Naive B cell (primary cell): Measurements from ENCODE around the gene FLOT1. TPM values are rescaled to one million over a fixed set of nuclear protein-coding genes. Genes with fewer than 3 reads are reported as not detected.
A peak's percentile ranks its signal among the peaks of the same experiment; 100 is the strongest.

Source experiments
- ATAC-seq, 2 donors: fragments of 150-1000 bp; cut with Tn5 transposase; 2 replicates each; pipeline ENCODE4 v1.10.0; 2021; ENCODE audit warnings: low read depth in 2 of 2, mild to moderate bottlenecking in 2 of 2, moderate library complexity in 2 of 2
- DNase-seq: peaks from one replicate; pipeline ENCODE4 v3.0.0; 2022
- H3K27ac Mint-ChIP-seq, 6 donors: one replicate each; pipeline ENCODE4 v1.8.0; 2020 to 2022; ENCODE audit warnings: mild to moderate bottlenecking in 6 of 6, mixed read lengths in 6 of 6, moderate library complexity in 5 of 6, inconsistent platforms in 2 of 6
- H3K27me3 Mint-ChIP-seq, 3 donors: one replicate each; pipeline ENCODE4 v1.8.0; 2021 to 2022; ENCODE audit warnings: mixed read lengths in 3 of 3, mild to moderate bottlenecking in 1 of 3
- H3K36me3 Mint-ChIP-seq, 2 donors: one replicate each; pipeline ENCODE4 v1.8.0; 2020 to 2022; ENCODE audit warnings: mixed read lengths in 2 of 2, inconsistent platforms in 1 of 2, mild to moderate bottlenecking in 1 of 2
- H3K4me1 Mint-ChIP-seq, 3 donors: one replicate each; pipeline ENCODE4 v1.8.0; 2020 to 2022; ENCODE audit warnings: mixed read lengths in 3 of 3, inconsistent platforms in 1 of 3, mild to moderate bottlenecking in 1 of 3, moderate library complexity in 1 of 3
- H3K4me3 Mint-ChIP-seq, 8 donors: one replicate each; pipeline ENCODE4 v1.8.0; 2020 to 2022; ENCODE audit warnings: mild to moderate bottlenecking in 8 of 8, mixed read lengths in 8 of 8, moderate library complexity in 8 of 8, inconsistent platforms in 2 of 8
- H3K9me3 Mint-ChIP-seq, 7 donors: one replicate each; pipeline ENCODE4 v1.8.0; 2020 to 2022; ENCODE audit warnings: mixed read lengths in 7 of 7, mild to moderate bottlenecking in 5 of 7, inconsistent platforms in 2 of 7, moderate library complexity in 1 of 7
- polyA plus RNA-seq, 6 donors: library from polyadenylated mRNA; unstranded; fragments of 300-500 nt; fragmentation: Illumina TruSeq; gene quantifications; one replicate each; pipeline ENCODE4 v1.2.3, GENCODE V29; 2021; ENCODE audit warnings: low read depth in 6 of 6

The FLOT1 gene
- polyA plus RNA-seq, 6 donors from 2014 or later = 43.5 to 65.2 (median 52.4) TPM

DNA sequence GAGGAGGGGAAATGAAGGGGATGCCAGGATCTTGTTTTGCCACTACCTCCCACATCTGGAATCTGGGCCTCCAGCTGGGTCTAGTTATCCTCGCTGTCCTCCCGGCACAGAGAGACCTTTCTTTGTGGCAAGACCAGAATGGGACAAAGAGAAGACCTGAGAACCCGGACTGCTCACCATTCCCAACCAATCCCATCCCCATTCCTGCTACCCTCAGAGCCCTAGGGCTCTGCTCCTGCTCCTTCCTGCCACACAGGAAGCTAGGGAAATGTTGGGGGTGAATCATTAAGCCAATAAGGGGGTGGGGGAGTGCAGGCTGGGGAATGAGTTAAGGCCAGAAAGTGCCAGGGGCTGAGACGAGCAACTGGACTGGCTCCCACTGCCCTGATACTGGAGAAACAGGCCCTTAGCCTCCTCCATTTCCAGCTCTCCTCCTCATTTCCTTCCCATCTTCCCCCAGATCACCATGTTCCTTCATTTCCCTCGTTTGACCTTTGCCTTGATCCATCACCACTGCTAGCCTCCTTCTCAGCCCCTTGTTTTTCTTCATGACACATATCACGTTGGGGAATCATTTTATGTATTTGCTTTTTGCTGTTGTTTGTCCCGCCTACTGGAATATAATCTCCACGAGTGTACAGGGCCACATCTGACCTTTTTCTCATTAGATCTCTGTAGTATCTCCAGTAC lies 6.5 kb upstream of the FLOT1 start:
- Mint-ChIP-seq H3K9me3 (no peaks in the 10 kb centered on the region), H3K4me1 (peaks cover 6 to 21% (median 6%) of the 10 kb centered on the region in 3 donors), H3K36me3 (no peaks in the 10 kb centered on the region), H3K4me3 (no peak overlapping the region), H3K27me3 (peaks cover 0 to 15% (median 0%) of the 10 kb centered on the region in 3 donors), H3K27ac (no peak overlapping the region)
- ATAC-seq (no peak), DNase-seq (no peak)

DNA sequence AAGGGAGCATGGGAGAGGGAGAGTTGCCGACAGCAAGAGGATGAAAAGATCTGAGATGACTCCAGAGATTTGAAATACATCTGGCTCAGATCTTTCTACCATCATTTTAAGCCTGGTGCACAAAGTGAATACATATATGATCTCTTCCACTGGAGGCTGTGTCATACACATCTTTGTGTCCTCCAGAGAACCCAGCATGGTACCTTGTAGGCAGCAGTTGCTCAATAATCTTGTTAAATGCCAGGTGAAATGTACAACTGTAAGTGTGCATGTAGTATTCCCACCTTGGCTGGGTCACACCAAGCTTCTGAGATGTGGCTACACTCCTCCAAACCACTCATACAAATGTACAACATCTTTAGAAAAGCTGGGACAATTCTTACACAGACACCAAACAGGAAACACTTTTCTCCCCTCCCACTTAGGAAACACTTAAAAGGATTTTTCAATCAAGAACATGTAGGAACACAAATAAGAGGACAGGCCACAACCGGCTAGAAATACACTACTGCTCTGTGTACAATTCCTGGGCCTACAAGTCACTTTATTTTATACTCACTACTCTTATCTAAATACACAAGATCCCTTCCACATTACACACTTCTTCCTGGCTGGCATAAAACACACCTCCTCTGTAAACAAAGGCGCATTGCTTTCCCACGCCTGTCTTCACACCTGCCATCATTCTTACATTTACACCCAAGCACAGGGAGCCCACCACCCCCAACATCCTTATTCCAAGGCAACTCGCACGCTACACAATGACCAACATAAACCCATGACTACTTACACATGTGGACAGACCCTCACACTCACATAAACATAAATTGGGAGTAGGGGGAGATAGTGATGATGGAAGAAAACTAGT lies 5.6 kb upstream of the FLOT1 start:
- H3K4me1 Mint-ChIP-seq = peaks cover 14 to 29% (median 15%) of the 10 kb centered on the region in 3 donors
- peaks cover 0 to 15% (median 0%) of the 10 kb centered on the region in 3 donors for H3K27me3 Mint-ChIP-seq
- H3K4me3 Mint-ChIP-seq = no peak overlapping the region
- no peak for DNase-seq
- no peak for ATAC-seq
- H3K9me3 Mint-ChIP-seq = no peaks in the 10 kb centered on the region
- H3K27ac Mint-ChIP-seq = peak overlapping the region in 1 of 6 donors; percentile 5
- no peaks in the 10 kb centered on the region for H3K36me3 Mint-ChIP-seq

DNA sequence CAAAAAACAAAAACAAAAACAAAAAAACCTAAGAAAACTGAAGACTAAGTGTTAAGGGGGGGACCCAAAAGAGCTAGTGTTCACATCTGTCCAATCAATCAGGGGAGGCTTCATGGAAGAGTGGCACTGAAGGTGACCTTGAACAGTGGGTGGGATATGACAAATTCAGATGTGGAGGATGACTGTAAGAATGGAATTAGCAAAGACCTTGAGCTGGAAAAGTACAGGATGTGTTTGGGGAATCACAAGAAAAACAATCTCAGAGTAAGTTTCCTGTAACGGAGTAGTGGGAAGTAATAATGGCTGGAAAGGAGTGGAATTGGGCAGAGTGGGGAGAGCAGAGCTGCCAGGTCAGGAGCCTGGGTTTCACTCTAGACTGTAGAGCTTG lies 4.8 kb upstream of the FLOT1 start:
- ATAC-seq (no peak), DNase-seq (no peak)
- no peaks in the 10 kb centered on the region for H3K36me3 Mint-ChIP-seq
- H3K27ac Mint-ChIP-seq = peak overlapping the region in 2 of 6 donors; percentile 25 to 89
- peaks cover 0 to 10% (median 0%) of the 10 kb centered on the region in 3 donors for H3K27me3 Mint-ChIP-seq
- H3K9me3 Mint-ChIP-seq = no peaks in the 10 kb centered on the region
- peaks cover 12 to 28% (median 21%) of the 10 kb centered on the region in 3 donors for H3K4me1 Mint-ChIP-seq
- H3K4me3 Mint-ChIP-seq = no peak overlapping the region

DNA sequence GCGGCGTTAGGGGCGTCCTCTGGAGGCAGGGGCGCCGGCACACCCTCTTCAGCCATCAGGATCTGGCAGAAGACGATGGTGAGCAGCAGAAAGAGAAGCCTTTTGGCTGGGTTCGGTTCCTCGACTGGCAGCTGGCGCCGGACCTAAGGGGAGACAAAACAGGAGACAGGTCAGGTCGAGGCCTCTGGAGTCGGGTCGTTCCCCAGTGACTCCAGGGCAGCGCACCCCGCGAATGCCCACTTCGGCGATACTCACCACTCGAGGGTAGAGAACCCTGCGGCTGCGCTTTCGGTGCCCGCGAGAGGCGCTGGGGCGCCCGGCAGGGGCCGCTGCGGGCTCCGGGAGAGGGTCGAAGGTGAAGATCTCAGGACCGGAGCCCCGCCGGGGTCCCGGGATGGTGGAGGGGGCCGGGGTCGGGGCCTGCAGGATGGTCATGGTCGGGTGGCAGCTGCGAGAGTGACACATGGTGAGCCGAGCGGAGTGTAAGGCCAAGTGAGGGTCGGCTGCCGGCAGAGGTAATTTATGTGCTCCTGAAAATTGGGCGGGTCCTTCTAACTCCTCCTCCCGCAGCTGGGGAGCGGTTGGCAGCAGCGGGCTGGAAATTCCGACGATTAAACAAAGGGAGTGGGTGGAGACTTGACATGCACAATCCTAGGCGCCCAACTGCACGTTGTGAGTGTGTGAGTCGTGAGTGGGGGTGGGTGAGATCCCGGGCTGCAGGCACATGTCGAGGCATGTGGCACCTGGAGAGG lies 1.7 kb upstream of the FLOT1 start, which contains the start of gene IER3:
Gene IER3 (minus strand): TSS at position 494 of the 752 bp plus-strand sequence. CDS start 29 bp downstream, at position 465.
- DNase-seq = peak; percentile 61
- Mint-ChIP-seq H3K27me3 (peaks cover 0 to 7% (median 0%) of the 10 kb centered on the region in 3 donors), H3K27ac (peak within 1 kb of the TSS; percentile 69 to 89 (median 76)), H3K4me1 (peaks cover 31 to 39% (median 34%) of the 10 kb centered on the region in 3 donors), H3K36me3 (no peaks in the 10 kb centered on the region), H3K9me3 (no peaks in the 10 kb centered on the region), H3K4me3 (peak within 1 kb of the TSS; percentile 83 to 96 (median 90))
- peak; percentile 71 to 72 for ATAC-seq

DNA sequence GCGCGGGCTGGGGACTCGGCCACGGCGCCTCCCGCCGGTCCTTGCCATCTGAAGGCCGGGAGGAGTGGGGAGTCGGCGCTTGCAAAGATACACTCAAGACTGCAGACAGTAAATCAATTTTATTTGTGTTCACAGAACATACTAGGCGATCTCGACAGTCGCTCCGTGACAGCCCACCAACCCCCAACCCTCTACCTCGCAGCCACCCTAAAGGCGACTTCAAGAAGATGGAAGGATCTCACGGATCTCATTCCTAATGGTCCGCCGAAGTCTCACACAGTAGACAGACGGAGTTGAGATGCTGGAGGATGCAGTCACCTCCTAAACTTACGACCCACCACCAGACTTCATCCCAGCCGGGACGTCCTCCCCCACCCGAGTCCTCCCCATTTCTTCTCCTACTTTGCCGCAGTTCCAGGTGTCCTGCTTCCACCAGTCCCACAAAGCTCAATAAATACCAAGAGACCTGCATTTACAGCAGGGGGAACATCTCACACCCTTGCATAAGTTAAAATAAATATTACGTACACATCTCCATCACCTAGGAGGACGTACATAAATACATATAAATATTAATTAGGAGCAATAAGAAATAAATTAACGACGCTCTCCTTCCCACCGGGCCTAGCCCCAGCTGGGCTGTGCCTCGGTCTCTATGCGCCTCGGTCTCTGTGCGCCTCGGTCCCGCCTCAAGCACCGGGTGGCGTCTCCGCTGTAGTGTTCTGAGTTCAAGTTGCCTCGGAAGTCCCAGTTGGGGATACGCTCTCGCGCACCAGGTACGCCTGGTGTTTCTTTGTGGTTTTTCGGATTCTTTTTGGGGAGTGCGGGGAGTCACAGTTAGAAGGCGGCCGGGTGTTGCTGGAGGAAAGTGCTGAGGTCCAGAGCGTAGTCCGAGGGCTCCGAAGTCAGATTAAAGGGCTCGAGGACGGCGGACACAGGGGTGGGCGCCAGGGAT lies 889 bp upstream of the FLOT1 start:
- Mint-ChIP-seq H3K4me1 (peaks cover 34 to 39% (median 34%) of the 10 kb centered on the region in 3 donors), H3K27me3 (peaks cover 0 to 7% (median 0%) of the 10 kb centered on the region in 3 donors), H3K27ac (peak overlapping the region; percentile 54 to 89 (median 76)), H3K4me3 (peak overlapping the region; percentile 83 to 96 (median 90)), H3K36me3 (no peaks in the 10 kb centered on the region), H3K9me3 (no peaks in the 10 kb centered on the region)
- DNase-seq (no peak), ATAC-seq (peak; percentile 21 to 22)

DNA sequence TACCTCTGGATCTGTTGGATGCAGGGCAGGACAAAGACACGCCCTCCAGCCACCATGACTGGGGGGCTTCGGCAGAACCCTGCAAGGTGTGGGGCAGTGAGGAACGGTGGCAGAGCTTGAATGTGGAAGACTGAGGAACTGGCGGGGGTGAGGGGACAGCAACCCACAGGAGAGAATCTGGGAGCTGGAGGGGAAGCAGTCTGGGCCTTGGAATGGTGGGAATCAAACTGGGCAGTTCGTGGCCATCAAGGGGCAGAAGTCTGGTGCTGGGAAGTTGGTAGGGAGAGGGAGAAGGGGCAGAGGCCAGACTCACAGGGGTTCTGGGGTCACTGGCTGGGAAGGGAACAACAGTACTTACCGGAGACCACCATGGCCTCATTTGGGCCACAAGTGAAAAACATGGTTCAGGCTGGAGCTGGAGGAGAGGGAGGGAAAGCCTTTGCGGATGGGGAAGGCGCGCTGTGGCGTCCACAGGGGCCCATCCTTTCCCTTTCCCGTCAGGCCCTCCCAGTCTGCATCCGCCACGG lies 635 bp downstream of the FLOT1 start:
- H3K9me3 Mint-ChIP-seq = no peaks in the 10 kb centered on the region
- DNase-seq = no peak
- H3K27me3 Mint-ChIP-seq = no peaks in the 10 kb centered on the region
- no peaks in the 10 kb centered on the region for H3K36me3 Mint-ChIP-seq
- H3K4me1 Mint-ChIP-seq = peaks cover 44 to 50% (median 44%) of the 10 kb centered on the region in 3 donors
- H3K4me3 Mint-ChIP-seq = peak overlapping the region; percentile 83 to 96 (median 92)
- no peak for ATAC-seq
- peak overlapping the region in 5 of 6 donors; percentile 41 to 87 (median 72) for H3K27ac Mint-ChIP-seq

DNA sequence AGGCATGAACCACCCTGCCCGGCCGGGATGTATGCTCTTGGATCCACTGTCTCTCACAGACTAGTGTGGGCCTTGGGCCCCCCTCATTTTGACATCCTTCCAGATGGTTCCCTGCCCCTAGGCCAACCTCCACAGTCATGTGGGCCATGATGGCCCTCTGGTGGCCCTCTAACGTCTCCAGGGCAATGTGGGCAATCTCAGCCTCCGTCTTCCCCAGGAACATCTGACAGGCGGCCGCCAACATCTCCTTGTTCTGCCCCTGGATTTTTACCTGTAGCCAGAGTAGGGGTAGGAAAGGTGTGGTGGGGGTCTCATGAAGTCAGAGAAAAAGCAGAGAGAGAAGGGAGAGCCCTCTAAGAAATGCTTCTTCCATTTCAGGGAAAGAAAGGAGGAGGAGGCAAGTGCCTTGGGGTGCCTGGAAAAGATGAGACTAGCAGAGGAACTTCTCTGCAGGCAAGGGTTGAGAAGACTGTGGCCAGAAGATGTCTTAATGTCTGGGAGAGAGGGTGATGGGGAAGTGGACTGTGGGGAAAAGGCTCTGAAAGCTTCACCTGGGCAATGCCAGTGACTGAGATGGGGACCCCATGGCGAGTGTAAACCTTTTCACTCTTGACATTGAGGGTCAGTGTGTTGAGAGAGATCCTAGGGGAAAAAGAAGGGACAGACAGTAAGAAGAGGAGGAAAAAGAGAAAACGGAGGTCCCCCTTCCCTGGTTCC lies 1.3 kb downstream of the FLOT1 start:
- H3K4me3 Mint-ChIP-seq = peak overlapping the region; percentile 83 to 96 (median 92)
- H3K36me3 Mint-ChIP-seq = no peaks in the 10 kb centered on the region
- DNase-seq = no peak
- H3K27me3 Mint-ChIP-seq = no peaks in the 10 kb centered on the region
- ATAC-seq = no peak
- H3K9me3 Mint-ChIP-seq = no peaks in the 10 kb centered on the region
- peak overlapping the region in 5 of 6 donors; percentile 41 to 84 (median 66) for H3K27ac Mint-ChIP-seq
- H3K4me1 Mint-ChIP-seq = peaks cover 47 to 55% (median 51%) of the 10 kb centered on the region in 3 donors

DNA sequence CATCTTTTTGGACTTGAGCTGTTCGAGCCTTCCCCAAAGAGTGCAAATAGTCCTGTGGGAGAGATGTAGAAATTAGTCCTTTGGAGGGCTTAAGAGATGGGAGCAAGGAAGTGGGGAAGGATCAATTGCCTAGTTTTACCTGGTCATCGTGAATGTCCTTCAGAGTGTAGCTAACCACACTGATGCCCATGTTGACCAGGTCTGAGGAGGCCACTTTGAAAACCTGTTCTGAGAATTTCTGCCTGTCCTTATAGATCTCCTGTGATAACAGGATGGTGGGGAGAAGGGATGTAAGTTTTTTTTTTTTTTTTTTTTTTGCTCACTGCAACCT lies 2.0 kb downstream of the FLOT1 start:
- no peaks in the 10 kb centered on the region for H3K27me3 Mint-ChIP-seq
- DNase-seq (no peak), ATAC-seq (no peak)
- H3K4me1 Mint-ChIP-seq = peaks cover 54 to 61% (median 58%) of the 10 kb centered on the region in 3 donors
- peak overlapping the region in 3 of 8 donors; percentile 0 to 55 (median 39) for H3K4me3 Mint-ChIP-seq
- H3K9me3 Mint-ChIP-seq = no peaks in the 10 kb centered on the region
- H3K27ac Mint-ChIP-seq = no peak overlapping the region
- H3K36me3 Mint-ChIP-seq = no peaks in the 10 kb centered on the region

DNA sequence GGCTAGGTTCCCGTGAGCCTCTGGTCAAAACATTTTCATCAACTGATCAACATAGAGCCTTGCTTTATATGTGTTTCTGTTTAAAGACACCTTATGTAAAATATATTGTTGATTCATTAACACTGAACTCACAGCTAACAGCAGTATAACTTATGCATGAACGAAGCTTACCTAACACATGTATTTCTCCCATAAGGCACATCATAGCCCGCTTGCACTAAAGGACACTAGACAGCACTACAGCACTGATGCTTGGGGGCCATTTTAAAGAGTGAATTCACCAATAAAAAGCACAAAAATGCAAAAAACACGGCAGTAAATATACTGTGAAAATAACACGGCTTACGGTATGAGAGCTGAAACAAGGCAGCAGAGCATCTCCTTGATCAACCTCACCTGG lies 4.0 kb downstream of the FLOT1 start:
- H3K9me3 Mint-ChIP-seq = no peaks in the 10 kb centered on the region
- no peak for ATAC-seq
- DNase-seq = no peak
- H3K36me3 Mint-ChIP-seq = no peaks in the 10 kb centered on the region
- no peaks in the 10 kb centered on the region for H3K27me3 Mint-ChIP-seq
- H3K4me1 Mint-ChIP-seq = peaks cover 43 to 62% (median 44%) of the 10 kb centered on the region in 3 donors
- peak overlapping the region in 1 of 8 donors; percentile 72 for H3K4me3 Mint-ChIP-seq
- H3K27ac Mint-ChIP-seq = no peak overlapping the region

DNA sequence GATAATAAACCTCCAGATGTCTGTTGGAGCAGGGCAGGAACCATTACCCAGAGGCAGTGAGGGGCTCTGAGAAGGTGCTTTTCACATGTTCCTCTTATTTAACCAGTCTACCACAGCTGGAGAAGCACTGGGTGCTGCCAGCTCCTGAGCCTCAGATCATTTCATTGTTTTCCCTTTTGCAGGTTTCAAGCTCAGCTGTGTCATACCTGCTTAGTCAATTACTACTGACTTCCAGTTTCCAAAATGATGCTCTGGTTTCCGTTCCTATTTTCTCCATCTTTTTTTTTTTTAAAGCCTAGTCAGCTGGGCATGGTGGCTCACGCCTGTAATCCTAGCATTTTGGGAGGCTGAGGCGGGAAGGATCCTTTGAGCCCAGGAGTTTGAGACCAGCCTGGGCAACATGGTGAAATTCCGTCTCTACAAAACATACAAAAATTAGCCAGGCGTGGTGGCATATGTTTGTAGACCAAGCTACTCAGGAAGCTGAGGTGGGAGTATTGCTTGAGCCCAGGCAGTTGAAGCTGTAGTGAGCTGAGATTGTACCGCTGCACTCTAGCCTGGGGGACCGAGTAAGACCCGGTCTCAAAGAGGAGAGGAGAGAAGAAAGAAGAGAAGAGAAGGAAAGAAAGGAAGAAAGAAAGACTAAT lies 6.7 kb downstream of the FLOT1 start:
- ATAC-seq = peak; percentile 77 to 81
- DNase-seq = peak; percentile 53
- Mint-ChIP-seq H3K9me3 (no peaks in the 10 kb centered on the region), H3K27me3 (no peaks in the 10 kb centered on the region), H3K4me1 (peaks cover 25 to 51% (median 27%) of the 10 kb centered on the region in 3 donors), H3K36me3 (no peaks in the 10 kb centered on the region), H3K4me3 (peak overlapping the region in 7 of 8 donors; percentile 22 to 82 (median 73)), H3K27ac (peak overlapping the region in 4 of 6 donors; percentile 12 to 93 (median 89))

DNA sequence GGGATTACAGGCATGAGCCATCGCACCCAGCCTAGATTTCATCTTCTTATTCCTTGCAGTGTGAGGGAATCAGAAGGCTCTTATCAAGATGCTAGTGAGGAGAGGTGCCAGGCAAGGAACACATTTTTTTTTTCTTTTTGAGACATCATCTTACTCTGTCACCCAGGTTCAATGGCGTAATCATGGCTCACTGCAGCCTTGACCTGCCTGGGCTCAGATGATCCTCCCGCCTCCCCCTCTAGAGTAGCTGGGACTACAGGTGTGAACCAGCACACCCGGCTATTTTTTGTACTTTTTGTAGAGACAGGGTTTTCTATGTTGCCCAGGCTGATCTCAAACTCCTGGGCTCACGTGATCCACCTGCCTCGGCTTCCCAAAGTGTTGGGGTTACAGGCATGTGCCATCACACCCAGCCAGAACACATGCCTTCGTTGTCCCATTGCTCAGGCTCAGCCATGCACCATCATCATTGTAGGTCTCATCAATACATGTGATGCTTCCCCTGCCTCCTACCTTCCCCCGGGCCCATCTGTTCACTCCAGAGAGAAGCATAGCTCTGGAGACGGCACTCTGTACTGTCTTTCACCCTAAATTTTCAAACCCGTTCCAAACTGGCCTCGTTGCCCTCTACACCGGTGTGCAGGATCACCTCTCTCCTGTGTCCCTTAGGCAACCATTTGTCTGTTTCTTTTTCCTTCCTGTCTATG lies 10.1 kb downstream of the FLOT1 start:
- H3K9me3 Mint-ChIP-seq = no peaks in the 10 kb centered on the region
- no peaks in the 10 kb centered on the region for H3K36me3 Mint-ChIP-seq
- peak overlapping the region in 1 of 8 donors; percentile 32 for H3K4me3 Mint-ChIP-seq
- peak overlapping the region in 2 of 6 donors; percentile 15 to 61 for H3K27ac Mint-ChIP-seq
- ATAC-seq = no peak
- H3K4me1 Mint-ChIP-seq = peaks cover 28 to 49% (median 32%) of the 10 kb centered on the region in 3 donors
- no peaks in the 10 kb centered on the region for H3K27me3 Mint-ChIP-seq
- no peak for DNase-seq
